ENCODE measurements around the gene DUSP8.

The DUSP8 gene

GRCh38 chr11:1504581-1505290 is 67.3 kb downstream of the DUSP8 start:
- no peak for DNase-seq (ENCODE audit: extremely low read depth in 1 of 2, low read depth in 1 of 2)

GRCh38 chr11:1504138-1504537 is 67.9 kb downstream of the DUSP8 start:
- no peak for DNase-seq (ENCODE audit: extremely low read depth in 1 of 2, low read depth in 1 of 2)

All from activated CD8-positive, alpha-beta memory T cell treated with anti-CD3 and anti-CD28 coated beads for 1 hour (primary cell).